ENCODE data around the gene ARIH2.

ARIH2 gene

GRCh38 chr3:48984663-48985062 is 66.0 kb downstream of the ARIH2 start:
- no peaks in the 10 kb centered on the region for H3K27me3 ChIP-seq (ENCODE audit: low read length)
- no peaks in the 10 kb centered on the region for H3K9me2 ChIP-seq (replicated peaks; ENCODE audit: insufficient read depth, low read length)
- no peak overlapping the region for H3K4me2 ChIP-seq (ENCODE audit: low read depth, low read length, poor library complexity, severe bottlenecking)
- no peak overlapping the region for H3K9ac ChIP-seq (ENCODE audit: low read length)
- H3F3A ChIP-seq (ENCODE audit: insufficient read depth): peaks cover 9% of the 10 kb centered on the region; the same call in 1 of the 2 replicates
- H3K9me3 ChIP-seq (ENCODE audit: insufficient read depth, low read length): no peaks in the 10 kb centered on the region
- peaks cover 5% of the 10 kb centered on the region for H3K79me2 ChIP-seq (ENCODE audit: insufficient read depth, low read length)
- TF ChIP-seq EZH2phosphoT487 (conservative IDR thresholded peaks at IDR 0.05; ENCODE audit: low read length): no peak
- no peak for TF ChIP-seq CTCF (IDR thresholded peaks at IDR 0.05; ENCODE audit: insufficient read depth, low read length, poor library complexity, severe bottlenecking)
- H2AFZ ChIP-seq (ENCODE audit: low read depth, low read length, severe bottlenecking): no peak overlapping the region
- no peaks in the 10 kb centered on the region for H4K20me1 ChIP-seq (ENCODE audit: low read depth, low read length)
- no peaks in the 10 kb centered on the region; the same call in 1 of the 2 replicates for H3K36me3 ChIP-seq (ENCODE audit: low read length)
- no peak overlapping the region for H3K4me3 ChIP-seq (ENCODE audit: insufficient read depth, low read length, poor library complexity, severe bottlenecking)
- no peak overlapping the region for H3K27ac ChIP-seq (ENCODE audit: low read depth, low read length)

- Histone ChIP-seq H3K9me2 (replicated peaks; ENCODE audit: insufficient read depth, low read length) (no peaks in the 10 kb centered on the region), H3K9ac (ENCODE audit: low read length) (no peak overlapping the region), H3K27me3 (ENCODE audit: low read length) (no peaks in the 10 kb centered on the region), H3K4me2 (ENCODE audit: low read depth, low read length, poor library complexity, severe bottlenecking) (no peak overlapping the region), H3K36me3 (ENCODE audit: low read length) (no peaks in the 10 kb centered on the region; the same call in 1 of the 2 replicates), H3K27ac (ENCODE audit: low read depth, low read length) (no peak overlapping the region), H4K20me1 (ENCODE audit: low read depth, low read length) (no peaks in the 10 kb centered on the region), H3K9me3 (ENCODE audit: insufficient read depth, low read length) (no peaks in the 10 kb centered on the region), H3F3A (ENCODE audit: insufficient read depth) (peaks cover 9% of the 10 kb centered on the region; the same call in 1 of the 2 replicates), H3K79me2 (ENCODE audit: insufficient read depth, low read length) (peaks cover 11% of the 10 kb centered on the region), H3K4me3 (ENCODE audit: insufficient read depth, low read length, poor library complexity, severe bottlenecking) (no peak overlapping the region), H2AFZ (ENCODE audit: low read depth, low read length, severe bottlenecking) (no peak overlapping the region)
- TF ChIP-seq EZH2phosphoT487 (conservative IDR thresholded peaks at IDR 0.05; ENCODE audit: low read length) (no peak), CTCF (IDR thresholded peaks at IDR 0.05; ENCODE audit: insufficient read depth, low read length, poor library complexity, severe bottlenecking) (no peak)
Observed at GRCh38 chr3:48985831-48986376, 67.3 kb downstream of the ARIH2 start.

GRCh38 chr3:48989126-48989795 is 70.6 kb downstream of the ARIH2 start:
- H3K9me3 ChIP-seq (ENCODE audit: insufficient read depth, low read length): no peaks in the 10 kb centered on the region
- no peaks in the 10 kb centered on the region for H3K9me2 ChIP-seq (replicated peaks; ENCODE audit: insufficient read depth, low read length)
- H3K4me2 ChIP-seq (ENCODE audit: low read depth, low read length, poor library complexity, severe bottlenecking): peak overlapping the region; percentile 76
- H3F3A ChIP-seq (ENCODE audit: insufficient read depth): peaks cover 9% of the 10 kb centered on the region; the same call in 1 of the 2 replicates
- H3K9ac ChIP-seq (ENCODE audit: low read length): peak overlapping the region; percentile 70
- peak overlapping the region; percentile 61 for H2AFZ ChIP-seq (ENCODE audit: low read depth, low read length, severe bottlenecking)
- no peaks in the 10 kb centered on the region for H4K20me1 ChIP-seq (ENCODE audit: low read depth, low read length)
- no peaks in the 10 kb centered on the region for H3K36me3 ChIP-seq (ENCODE audit: low read length)
- peak overlapping the region; percentile 65 for H3K27ac ChIP-seq (ENCODE audit: low read depth, low read length)
- H3K27me3 ChIP-seq (ENCODE audit: low read length): no peaks in the 10 kb centered on the region
- H3K79me2 ChIP-seq (ENCODE audit: insufficient read depth, low read length): peaks cover 20% of the 10 kb centered on the region
- TF ChIP-seq CTCF (IDR thresholded peaks at IDR 0.05; ENCODE audit: insufficient read depth, low read length, poor library complexity, severe bottlenecking) (no peak), EZH2phosphoT487 (conservative IDR thresholded peaks at IDR 0.05; ENCODE audit: low read length) (no peak)
- H3K4me3 ChIP-seq (ENCODE audit: insufficient read depth, low read length, poor library complexity, severe bottlenecking): peak overlapping the region; percentile 60
